B cell (primary cell): Measurements from ENCODE around the gene ILDR2.

Experiments used
- EZH2 ChIP-seq: IDR thresholded peaks from 2 replicates; pipeline ENCODE4 v1.6.1; 2012; ENCODE audit warnings: borderline replicate concordance, low read depth, mild to moderate bottlenecking, moderate library complexity, low read length; ENCODE audit not compliant: insufficient read depth, poor library complexity, severe bottlenecking
- TF ChIP-seq, protein P1 (sequence below): fragments of 200-600 bp; IDR thresholded peaks from one replicate; pipeline ENCODE4 v1.8.0; 2022; ENCODE audit warnings: antibody characterized with exemption, mild to moderate bottlenecking

DNA sequence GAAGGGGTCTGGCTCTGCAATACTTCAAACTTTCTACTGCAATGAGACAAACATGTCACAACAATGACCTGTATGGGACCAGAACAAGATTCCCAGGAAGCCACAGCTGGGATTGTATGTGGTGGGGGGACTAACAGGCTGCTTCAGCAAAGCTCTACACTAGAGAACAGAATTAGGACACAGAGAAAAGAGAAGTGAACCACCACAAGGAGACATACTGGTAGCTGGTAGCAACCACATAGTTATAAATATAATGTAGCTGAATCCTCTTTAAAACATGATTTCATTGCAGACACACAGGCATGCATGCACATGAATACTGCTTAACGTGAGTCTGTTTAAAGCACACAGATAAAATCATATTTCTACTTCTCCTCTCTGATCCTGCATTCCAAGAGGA, 3.5 kb upstream of the ILDR2 start:
- TF ChIP-seq, protein P1, sequence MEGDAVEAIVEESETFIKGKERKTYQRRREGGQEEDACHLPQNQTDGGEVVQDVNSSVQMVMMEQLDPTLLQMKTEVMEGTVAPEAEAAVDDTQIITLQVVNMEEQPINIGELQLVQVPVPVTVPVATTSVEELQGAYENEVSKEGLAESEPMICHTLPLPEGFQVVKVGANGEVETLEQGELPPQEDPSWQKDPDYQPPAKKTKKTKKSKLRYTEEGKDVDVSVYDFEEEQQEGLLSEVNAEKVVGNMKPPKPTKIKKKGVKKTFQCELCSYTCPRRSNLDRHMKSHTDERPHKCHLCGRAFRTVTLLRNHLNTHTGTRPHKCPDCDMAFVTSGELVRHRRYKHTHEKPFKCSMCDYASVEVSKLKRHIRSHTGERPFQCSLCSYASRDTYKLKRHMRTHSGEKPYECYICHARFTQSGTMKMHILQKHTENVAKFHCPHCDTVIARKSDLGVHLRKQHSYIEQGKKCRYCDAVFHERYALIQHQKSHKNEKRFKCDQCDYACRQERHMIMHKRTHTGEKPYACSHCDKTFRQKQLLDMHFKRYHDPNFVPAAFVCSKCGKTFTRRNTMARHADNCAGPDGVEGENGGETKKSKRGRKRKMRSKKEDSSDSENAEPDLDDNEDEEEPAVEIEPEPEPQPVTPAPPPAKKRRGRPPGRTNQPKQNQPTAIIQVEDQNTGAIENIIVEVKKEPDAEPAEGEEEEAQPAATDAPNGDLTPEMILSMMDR, result no peak
- no peak for TF ChIP-seq EZH2
